Gastrocnemius medialis (tissue), 4 donors: ENCODE results near the gene SPTBN2. TPM values are rescaled to one million over a fixed set of nuclear protein-coding genes. Genes with fewer than 3 reads are reported as not detected.
A peak's percentile ranks its signal among the peaks of the same experiment; 100 is the strongest.
"Not testable (repeated sequence)": the region's sequence is repeated elsewhere in the genome, so short reads cannot be mapped to it uniquely, and the experiment has no call there.

Experiments used
- ATAC-seq, 2 donors: fragments of 150-250 bp; one replicate each; pipeline ENCODE4 v1.9.1; 2016
- DNase-seq, 2 donors: peaks; one replicate each; pipeline ENCODE4 v3.0.0-alpha.2; 2019
- H3K27ac ChIP-seq, 4 donors: fragments of 200-600 bp; sonication (generic); 1 replicate in 1 of 4; 2 replicates in 3 of 4; pipeline ENCODE4 v1.5.1; 2016 to 2018; ENCODE audit warnings: mild to moderate bottlenecking in 2 of 4, moderate library complexity in 1 of 4
- H3K27me3 ChIP-seq, 3 donors: fragments of 200-600 bp; sonication (generic) in 2 of 3; 1 replicate in 1 of 3; 2 replicates in 2 of 3; pipeline versions ENCODE4 v1.5.1 to v1.6.0; 2016 to 2019; ENCODE audit warnings: mild to moderate bottlenecking in 1 of 3, moderate library complexity in 1 of 3
- H3K36me3 ChIP-seq, 2 donors: fragments of 200-600 bp; sonication (generic) in 1 of 2; one replicate each; pipeline ENCODE4 v1.5.1; 2017 to 2018
- H3K4me1 ChIP-seq, 2 donors: fragments of 200-600 bp; sonication (generic) in 1 of 2; one replicate each; pipeline ENCODE4 v1.5.1; 2016 to 2017; ENCODE audit warnings: mild to moderate bottlenecking in 2 of 2
- H3K4me3 ChIP-seq, 4 donors: fragments of 200-600 bp; sonication (generic) in 3 of 4; 1 replicate in 1 of 4; 2 replicates in 3 of 4; pipeline ENCODE4 v1.5.1; 2016 to 2019; ENCODE audit warnings: mild to moderate bottlenecking in 2 of 4
- H3K9me3 ChIP-seq, 3 donors: fragments of 200-600 bp; sonication (generic) in 2 of 3; 1 replicate in 1 of 3; 2 replicates in 2 of 3; pipeline ENCODE4 v1.5.1; 2016 to 2019
- POLR2A ChIP-seq, 2 donors: fragments of 450-650 bp; IDR thresholded peaks; one replicate each; pipeline ENCODE4 v1.6.1; 2017; ENCODE audit warnings: antibody characterized with exemption in 2 of 2, mild to moderate bottlenecking in 2 of 2, moderate library complexity in 2 of 2
- in situ Hi-C, 4 donors: fragments of 200-750 bp; cut with MboI; loops; one replicate each; pipeline versions ENCODE4 v1.15.0 to v1.8.0; 2017; ENCODE audit warnings: low sequenced_read_pairs in 4 of 4
- intact Hi-C: fragments of 100-400 bp; cut with DNase I; formaldehyde crosslinking; loops from one replicate; pipeline ENCODE4 v1.15.1; 2023; ENCODE audit warnings: low total_unique reads
- total RNA-seq, 4 donors: library from RNA; depleted of rRNA; stranded (reverse); fragments of >200 nt; gene quantifications; one replicate each; pipeline versions ENCODE4 v1.1.0 to v1.2.3, GENCODE V29; 2016
- TF ChIP-seq, protein P1 (sequence below), 5 experiments: fragments of 450-650 bp in 3 of 5; fragments of 200-600 bp in 2 of 5; sonication (generic) in 2 of 5; IDR thresholded peaks in 4 of 5; conservative IDR thresholded peaks in 1 of 5; 1 replicate in 4 of 5; 2 replicates in 1 of 5; pipeline ENCODE4 v1.5.1; 2016 to 2019; ENCODE audit warnings: antibody characterized with exemption in 5 of 5, mild to moderate bottlenecking in 3 of 5, moderate library complexity in 3 of 5

The SPTBN2 gene
- total RNA-seq, 4 donors from 2014 or later: 0.40 to 1.5 (median 1.0) TPM

DNA sequence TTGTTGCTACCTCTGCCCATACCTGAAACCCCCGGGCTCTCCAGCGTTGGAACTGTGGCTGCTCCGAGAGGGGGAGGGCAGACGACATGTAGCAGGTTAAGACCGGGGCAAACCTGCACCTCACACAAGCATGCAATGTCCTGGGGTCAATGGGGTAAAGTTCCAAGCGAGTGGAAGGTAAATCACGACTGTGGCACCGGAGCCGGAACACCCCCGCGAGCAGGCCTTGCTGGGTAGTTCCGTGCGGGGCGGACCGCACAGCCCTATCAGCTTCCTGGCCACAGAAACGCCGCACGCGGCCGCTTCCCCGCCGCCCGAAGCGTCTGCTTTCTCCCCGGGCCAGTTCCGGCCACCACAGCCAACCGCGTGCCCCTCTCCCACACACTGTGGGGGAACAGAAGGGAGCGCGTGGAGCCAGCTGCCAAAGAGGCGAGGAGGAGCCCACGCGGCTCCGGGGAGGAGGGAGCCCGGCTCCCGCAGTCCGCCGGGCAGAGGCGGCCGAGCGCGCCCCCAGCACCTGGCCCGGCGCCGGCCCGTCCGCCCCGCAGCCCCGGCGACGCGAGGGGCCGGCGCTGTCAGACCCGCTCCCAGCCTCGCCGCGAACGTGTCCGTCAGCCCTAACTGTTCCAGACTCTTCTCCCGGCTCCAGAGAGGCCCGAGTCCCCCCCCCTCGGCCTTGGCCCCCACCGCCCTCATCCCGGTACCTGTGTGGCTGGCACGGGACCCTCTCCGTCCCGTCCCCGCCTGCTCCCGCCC, 1.6 kb downstream of the SPTBN2 start:
- no peak overlapping the region for H3K27ac ChIP-seq
- peaks cover 0 to 4% of the 10 kb centered on the region in 2 donors for H3K4me1 ChIP-seq
- ATAC-seq (peak in 1 of 2 donors; percentile 44), DNase-seq (no peak)
- no peaks in the 10 kb centered on the region for H3K36me3 ChIP-seq
- in situ Hi-C loops (no loop called here), intact Hi-C loops (no loop called here)
- H3K9me3 ChIP-seq: no peaks in the 10 kb centered on the region
- peak overlapping the region; percentile 45 to 66 (median 52) for H3K4me3 ChIP-seq
- TF ChIP-seq POLR2A (IDR thresholded peaks at IDR 0.05): no peak
- peaks cover 32 to 52% (median 40%) of the 10 kb centered on the region in 3 donors for H3K27me3 ChIP-seq

DNA sequence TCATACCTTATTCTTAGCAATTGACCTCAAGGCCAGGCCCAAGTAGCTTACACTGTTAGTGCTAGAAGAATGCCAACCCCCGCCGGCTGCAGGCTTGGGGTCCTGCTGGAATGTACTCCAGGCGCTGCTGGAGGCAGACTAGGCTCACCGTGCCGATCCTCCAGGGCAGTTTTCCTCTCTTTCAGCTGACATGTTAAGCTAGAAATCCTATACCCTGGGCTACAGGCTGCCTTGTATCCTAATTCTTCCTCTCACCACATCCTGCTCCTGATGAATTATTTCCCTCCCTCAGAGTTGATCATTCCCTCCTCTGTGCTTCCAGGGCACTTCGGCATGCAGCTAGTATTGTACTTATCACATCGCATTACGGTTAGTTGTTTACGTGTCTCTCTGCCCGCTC, 3.4 kb downstream of the SPTBN2 start:
- Histone ChIP-seq H3K27ac (no peak overlapping the region), H3K9me3 (no peaks in the 10 kb centered on the region), H3K4me3 (no peak overlapping the region), H3K27me3 (peaks cover 32 to 40% (median 35%) of the 10 kb centered on the region in 3 donors), H3K4me1 (peaks cover 0 to 4% of the 10 kb centered on the region in 2 donors), H3K36me3 (no peaks in the 10 kb centered on the region)
- ATAC-seq (no peak), DNase-seq (no peak)
- intact Hi-C loops (no loop called here), in situ Hi-C loops (no loop called here)
- TF ChIP-seq POLR2A (IDR thresholded peaks at IDR 0.05): no peak
- TF ChIP-seq, protein P1, sequence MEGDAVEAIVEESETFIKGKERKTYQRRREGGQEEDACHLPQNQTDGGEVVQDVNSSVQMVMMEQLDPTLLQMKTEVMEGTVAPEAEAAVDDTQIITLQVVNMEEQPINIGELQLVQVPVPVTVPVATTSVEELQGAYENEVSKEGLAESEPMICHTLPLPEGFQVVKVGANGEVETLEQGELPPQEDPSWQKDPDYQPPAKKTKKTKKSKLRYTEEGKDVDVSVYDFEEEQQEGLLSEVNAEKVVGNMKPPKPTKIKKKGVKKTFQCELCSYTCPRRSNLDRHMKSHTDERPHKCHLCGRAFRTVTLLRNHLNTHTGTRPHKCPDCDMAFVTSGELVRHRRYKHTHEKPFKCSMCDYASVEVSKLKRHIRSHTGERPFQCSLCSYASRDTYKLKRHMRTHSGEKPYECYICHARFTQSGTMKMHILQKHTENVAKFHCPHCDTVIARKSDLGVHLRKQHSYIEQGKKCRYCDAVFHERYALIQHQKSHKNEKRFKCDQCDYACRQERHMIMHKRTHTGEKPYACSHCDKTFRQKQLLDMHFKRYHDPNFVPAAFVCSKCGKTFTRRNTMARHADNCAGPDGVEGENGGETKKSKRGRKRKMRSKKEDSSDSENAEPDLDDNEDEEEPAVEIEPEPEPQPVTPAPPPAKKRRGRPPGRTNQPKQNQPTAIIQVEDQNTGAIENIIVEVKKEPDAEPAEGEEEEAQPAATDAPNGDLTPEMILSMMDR (IDR thresholded peaks at IDR 0.05 in 4 of 5, conservative IDR thresholded peaks at IDR 0.05 in 1 of 5): no peak

DNA sequence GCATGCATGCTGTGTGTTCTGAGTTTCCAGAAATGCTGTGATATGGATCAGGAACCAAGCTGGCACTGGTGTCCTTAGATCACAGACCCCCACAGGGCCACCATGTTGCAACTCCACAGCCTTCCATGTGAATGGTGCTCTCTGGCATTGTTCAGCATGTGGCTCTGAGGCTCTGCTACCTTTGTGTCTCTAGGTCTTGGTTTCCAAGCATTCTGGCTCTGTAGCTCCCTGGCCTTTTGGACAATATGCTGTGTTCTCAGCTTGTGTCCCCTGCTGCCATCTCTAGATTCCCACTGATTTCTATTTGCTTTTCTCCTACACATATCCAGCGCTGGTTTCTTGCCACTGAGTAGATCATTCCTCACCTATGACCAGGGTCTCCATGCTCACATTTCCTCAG, 3.9 kb downstream of the SPTBN2 start:
- in situ Hi-C loops (no loop called here), intact Hi-C loops (no loop called here)
- Histone ChIP-seq H3K36me3 (no peaks in the 10 kb centered on the region), H3K9me3 (no peaks in the 10 kb centered on the region), H3K4me1 (peaks cover 0 to 4% of the 10 kb centered on the region in 2 donors), H3K27me3 (peaks cover 32 to 36% (median 35%) of the 10 kb centered on the region in 3 donors), H3K27ac (no peak overlapping the region), H3K4me3 (no peak overlapping the region)
- TF ChIP-seq POLR2A (IDR thresholded peaks at IDR 0.05): no peak
- TF ChIP-seq, protein P1 (IDR thresholded peaks at IDR 0.05 in 4 of 5, conservative IDR thresholded peaks at IDR 0.05 in 1 of 5): no peak
- ATAC-seq: no peak
- no peak for DNase-seq

DNA sequence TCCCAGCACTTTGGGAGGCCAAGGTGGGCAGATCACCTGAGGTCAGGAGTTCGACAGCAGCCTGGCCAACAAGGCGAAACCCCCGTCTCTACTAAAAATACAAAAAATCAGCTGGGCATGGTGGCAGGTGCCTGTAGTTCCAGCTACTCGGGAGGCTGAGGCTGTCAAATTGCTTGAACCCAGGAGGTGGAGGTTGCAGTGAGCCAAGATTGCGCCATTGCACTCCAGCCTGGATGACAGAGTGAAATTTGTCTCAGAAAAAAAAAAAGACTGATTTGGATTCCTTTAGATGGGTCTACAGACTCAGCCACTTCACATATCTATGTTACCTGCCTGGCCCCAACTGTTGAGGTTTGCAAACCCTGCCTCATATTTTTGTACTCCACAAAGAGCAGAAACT, 4.8 kb downstream of the SPTBN2 start:
- H3K36me3 ChIP-seq, ATAC-seq, DNase-seq, intact Hi-C loops, in situ Hi-C loops, H3K4me3 ChIP-seq, H3K4me1 ChIP-seq, H3K27ac ChIP-seq, H3K9me3 ChIP-seq: not testable (repeated sequence)
- peaks cover 26 to 35% (median 28%) of the 10 kb centered on the region in 3 donors for H3K27me3 ChIP-seq

DNA sequence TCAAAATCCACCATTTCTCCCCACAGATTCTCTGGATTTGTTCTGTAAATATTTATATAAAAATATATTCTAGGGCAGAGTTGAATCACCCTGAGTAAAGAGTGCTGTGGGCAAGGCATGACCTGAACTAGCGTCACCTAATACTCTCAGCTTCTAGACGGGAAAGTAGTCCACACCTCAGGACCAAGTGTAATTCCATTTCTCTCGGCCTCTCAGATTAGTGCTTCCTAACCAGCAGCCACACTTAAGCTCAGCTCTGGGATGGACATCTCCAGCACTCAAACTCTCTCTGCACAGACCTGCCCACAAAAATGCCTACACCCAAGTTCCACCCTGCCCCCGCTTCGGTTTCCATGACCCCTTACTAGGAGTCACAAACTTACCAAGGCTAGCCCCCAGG, 5.3 kb downstream of the SPTBN2 start:
- H3K36me3 ChIP-seq: no peaks in the 10 kb centered on the region
- peaks cover 0 to 2% of the 10 kb centered on the region in 2 donors for H3K4me1 ChIP-seq
- intact Hi-C loops: no loop called here
- DNase-seq: no peak
- ATAC-seq: no peak
- in situ Hi-C loops: no loop called here
- no peak overlapping the region for H3K4me3 ChIP-seq
- TF ChIP-seq, protein P1 (IDR thresholded peaks at IDR 0.05 in 4 of 5, conservative IDR thresholded peaks at IDR 0.05 in 1 of 5): no peak
- no peak for TF ChIP-seq POLR2A (IDR thresholded peaks at IDR 0.05)
- no peaks in the 10 kb centered on the region for H3K9me3 ChIP-seq
- H3K27me3 ChIP-seq: peaks cover 21 to 31% (median 24%) of the 10 kb centered on the region in 3 donors
- no peak overlapping the region for H3K27ac ChIP-seq
